GM12873 (cell line): Measurements from ENCODE around the gene ILDR1.

Source experiments
- CTCF ChIP-seq: IDR thresholded peaks from 2 replicates; pipeline ENCODE4 v1.5.1; 2012; ENCODE audit warnings: low read depth, mild to moderate bottlenecking, moderate library complexity, low read length, control low read depth; ENCODE audit not compliant: insufficient read depth; ENCODE audit errors: missing control alignments

Gene ILDR1

GRCh38 chr3:121941592-121941991 lies 80.5 kb downstream of the ILDR1 start:
- no peak for TF ChIP-seq CTCF
